K562 (cell line): ENCODE results near the gene DDRGK1. TPM values are rescaled to one million over a fixed set of nuclear protein-coding genes. Genes with fewer than 3 reads are reported as not detected.

Source experiments
- ARHGAP35 ChIP-seq: fragments of 450-650 bp; IDR thresholded peaks from 2 replicates; pipeline ENCODE4 v1.6.1; 2018; ENCODE audit not compliant: partially characterized antibody
- HDAC1 ChIP-seq, 2 experiments: fragments of 450-650 bp; IDR thresholded peaks; 2 replicates each; pipeline ENCODE4 v1.6.1; 2016 to 2017; ENCODE audit warnings: inconsistent platforms in 1 of 2, mild to moderate bottlenecking in 1 of 2, moderate library complexity in 1 of 2
- IRF9 ChIP-seq: fragments of 450-650 bp; IDR thresholded peaks from 2 replicates; pipeline ENCODE4 v1.6.1; 2016; ENCODE audit warnings: missing biosample characterization, missing genetic modification characterization
- KDM1A ChIP-seq, 2 experiments: fragments of 450-650 bp; IDR thresholded peaks; 2 replicates each; pipeline ENCODE4 v1.6.1; 2016; ENCODE audit warnings: mild to moderate bottlenecking in 2 of 2
- KLF6 ChIP-seq: fragments of 250-450 bp; sonication (Bioruptor Pico); IDR thresholded peaks from 2 replicates; pipeline ENCODE4 v1.4.0; 2020; ENCODE audit warnings: mild to moderate bottlenecking, moderate library complexity, borderline replicate concordance
- NCOR1 ChIP-seq: fragments of 450-650 bp; IDR thresholded peaks from 2 replicates; pipeline ENCODE4 v1.6.1; 2016; ENCODE audit warnings: mild to moderate bottlenecking, moderate library complexity
- PATZ1 ChIP-seq: fragments of 250-450 bp; sonication (Bioruptor Pico); IDR thresholded peaks from 2 replicates; pipeline ENCODE4 v1.5.0; 2020; ENCODE audit warnings: mild to moderate bottlenecking, borderline replicate concordance
- PYGO2 ChIP-seq: fragments of 450-650 bp; IDR thresholded peaks from 2 replicates; pipeline ENCODE4 v1.6.1; 2016; ENCODE audit warnings: mild to moderate bottlenecking, missing genetic modification characterization, moderate library complexity, missing compliant biosample characterization
- RBM15 ChIP-seq: fragments of 200-400 bp; formaldehyde crosslinking; IDR thresholded peaks from 2 replicates; pipeline ENCODE4 v1.6.1; 2018; ENCODE audit warnings: mild to moderate bottlenecking, low read length, moderate library complexity; ENCODE audit not compliant: insufficient read depth
- REST ChIP-seq, 2 experiments: fragments of 450-650 bp; formaldehyde crosslinking in 1 of 2; IDR thresholded peaks; 2 replicates each; pipeline versions ENCODE4 v1.4.0 to v1.6.1; 2014 to 2020; ENCODE audit warnings: mild to moderate bottlenecking in 2 of 2, borderline replicate concordance in 1 of 2, low read depth in 1 of 2
- RFX5 ChIP-seq: IDR thresholded peaks from 2 replicates; pipeline ENCODE4 v1.6.1; 2011; ENCODE audit warnings: low read depth, mild to moderate bottlenecking, improper control_type of control experiment, low read length
- SREBF2 ChIP-seq: sonication (generic); formaldehyde crosslinking; IDR thresholded peaks from 2 replicates; pipeline ENCODE4 v1.4.0; 2020; ENCODE audit warnings: mild to moderate bottlenecking, missing genetic modification reagents
- ZNF280A ChIP-seq: fragments of 450-650 bp; IDR thresholded peaks from 2 replicates; pipeline ENCODE4 v1.6.1; 2018; ENCODE audit warnings: mild to moderate bottlenecking, low read depth; ENCODE audit not compliant: partially characterized antibody
- ZNF717 ChIP-seq: fragments of 250-450 bp; sonication (Bioruptor Pico); IDR thresholded peaks from 2 replicates; pipeline ENCODE4 v1.5.0; 2021
- ZNF766 ChIP-seq: fragments of 200-800 bp; sonication (Bioruptor generic); conservative IDR thresholded peaks from 2 replicates; pipeline ENCODE4 v1.6.1; 2016; ENCODE audit warnings: missing genetic modification characterization, missing compliant biosample characterization
- polyA plus RNA-seq, 8 experiments: library from polyadenylated mRNA; depleted of rRNA in 4 of 8; stranded (reverse) in 5 of 8; unstranded in 3 of 8; fragments of >200 nt; fragmentation: Nextera tagmentation in 2 of 8; fragmentation: Illumina TruSeq in 1 of 8; extraction: Ambion mirVana in 2 of 8; extraction: Trizol in 1 of 8; gene quantifications; 2 replicates each; pipeline versions ENCODE4 v1.2.1 to v1.2.3, GENCODE V29; 2011 to 2014; ENCODE audit warnings: inconsistent platforms in 1 of 8, missing spikeins in 1 of 8
- total RNA-seq, 7 experiments: library from RNA; depleted of rRNA in 6 of 7; stranded (reverse); fragments of >200 nt in 6 of 7; fragmentation: Illumina TruSeq in 2 of 7; extraction: Trizol in 2 of 7; gene quantifications; 2 replicates each; pipeline versions ENCODE4 v1.2.1 to v1.2.3, GENCODE V29; 2011 to 2021; ENCODE audit warnings: low replicate concordance in 1 of 7

Gene DDRGK1
- total and polyA plus RNA-seq, 9 of the 15 experiments (the other 6 are each of a cell fraction or from before 2014, with no cell fraction given): 2.3 to 54.4 (median 29.1) TPM

- TF ChIP-seq SREBF2 (CRISPR knock-in tag) (no peak), HDAC1 (IDR thresholded peaks at IDR 0.05) (peak in 1 of 2 experiments; percentile 57; a peak in 1 of 4 replicates), REST (IDR thresholded peaks at IDR 0.05; ENCODE audit: borderline replicate concordance) (no peak), REST (CRISPR knock-in tag; IDR thresholded peaks at IDR 0.05; ENCODE audit: low read depth) (no peak), PYGO2 (no peak), KLF6 (CRISPR knock-in tag) (no peak), ARHGAP35 (no peak), ZNF717 (CRISPR knock-in tag) (no peak), RFX5 (no peak), ZNF766 (no peak), ZNF280A (no peak), NCOR1 (peak; percentile 12; the same call in 1 of the 2 replicates), KDM1A (IDR thresholded peaks at IDR 0.05) (no peak), RBM15 (no peak), IRF9 (tag) (no peak), PATZ1 (no peak)
Observed at GRCh38 chr20:3172933-3173609, 31.4 kb downstream of the DDRGK1 start, which contains the start of gene LZTS3 (continued).
